ENCODE results near the gene NACA. TPM values are rescaled to one million over a fixed set of nuclear protein-coding genes. Genes with fewer than 3 reads are reported as not detected.

NACA gene
- total RNA-seq = 1,213 and 1,259 TPM in 2 replicates

GRCh38 chr12:56724972-56725722 is at the start of gene NACA:
TSS of gene NACA (minus strand) at chr12:56725299. CDS start at chr12:56724521, 778 bp downstream.

GRCh38 chr12:56751712-56752598 is 26.9 kb upstream of the NACA start, which contains the start of gene PRIM1:
TSS of gene PRIM1 (minus strand) at chr12:56752323. CDS start at chr12:56752298, 25 bp downstream.

GRCh38 chr12:56688129-56688845 is 36.8 kb downstream of the NACA start, which contains the start of gene PTGES3:
TSS of gene PTGES3 (minus strand) at chr12:56688284. CDS start at chr12:56687999, 285 bp downstream.

Other genes with a start within 250 kb of the NACA start
- gene GLS2, start 237.1 kb downstream of the NACA start, total RNA-seq = not detected in 2 replicates
- gene RBMS2, start 203.5 kb downstream of the NACA start, total RNA-seq = 35.1 and 41.6 TPM in 2 replicates
- 28.8 and 34.1 TPM in 2 replicates for gene BAZ2A, start 95.0 kb downstream of the NACA start, total RNA-seq
- 572 and 615 TPM in 2 replicates for gene ATP5F1B, start 79.3 kb downstream of the NACA start, total RNA-seq
- 122 and 143 TPM in 2 replicates for gene PTGES3, start 37.0 kb downstream of the NACA start, total RNA-seq
- gene PRIM1, start 27.0 kb upstream of the NACA start, total RNA-seq = 15.6 and 20.0 TPM in 2 replicates
- 0.20 TPM in 1 of 2 replicates, not detected in the other for gene HSD17B6, start 38.0 kb upstream of the NACA start, total RNA-seq
- gene SDR9C7, start 209.1 kb upstream of the NACA start, total RNA-seq = not detected in 2 replicates
- gene RDH16, start 232.3 kb upstream of the NACA start, total RNA-seq = not detected in 2 replicates